Uterus (tissue), 4 donors: ENCODE measurements around the gene LSP1. TPM values are rescaled to one million over a fixed set of nuclear protein-coding genes. Genes with fewer than 3 reads are reported as not detected.

ENCODE experiments used
- DNase-seq, 2 donors: peaks; one replicate each; pipeline ENCODE4 v3.0.0-alpha.2; 2019 to 2020
- H3K27ac ChIP-seq, 2 donors: fragments of 200-600 bp; sonication (generic); 1 replicate in 1 of 2; 2 replicates in 1 of 2; pipeline ENCODE4 v1.5.1; 2016 to 2018
- H3K27me3 ChIP-seq, 2 donors: fragments of 200-600 bp; sonication (generic); one replicate each; pipeline ENCODE4 v1.5.1; 2018 to 2019; ENCODE audit warnings: control low read depth in 1 of 2
- H3K36me3 ChIP-seq, 2 donors: fragments of 200-600 bp; sonication (generic); one replicate each; pipeline ENCODE4 v1.5.1; 2019; ENCODE audit warnings: control low read depth in 1 of 2
- H3K4me1 ChIP-seq, 2 donors: fragments of 200-600 bp; sonication (generic); one replicate each; pipeline ENCODE4 v1.5.1; 2018 to 2019; ENCODE audit warnings: control low read depth in 1 of 2
- H3K4me3 ChIP-seq, 2 donors: fragments of 200-600 bp; sonication (generic); 1 replicate in 1 of 2; 2 replicates in 1 of 2; pipeline ENCODE4 v1.5.1; 2018 to 2019; ENCODE audit warnings: mild to moderate bottlenecking in 1 of 2
- H3K9me3 ChIP-seq, 2 donors: fragments of 200-600 bp; sonication (generic); one replicate each; pipeline ENCODE4 v1.5.1; 2019; ENCODE audit warnings: control low read depth in 1 of 2
- CTCF ChIP-seq, 4 experiments: fragments of 200-600 bp in 2 of 4; fragments of 450-650 bp in 2 of 4; sonication (generic) in 2 of 4; IDR thresholded peaks; one replicate each; pipeline ENCODE4 v1.5.1; 2016 to 2019; ENCODE audit warnings: antibody characterized with exemption in 4 of 4, mild to moderate bottlenecking in 2 of 4, moderate library complexity in 1 of 4
- POLR2A ChIP-seq, 2 donors: fragments of 450-650 bp; IDR thresholded peaks; one replicate each; pipeline ENCODE4 v1.6.1; 2016; ENCODE audit warnings: antibody characterized with exemption in 2 of 2, mild to moderate bottlenecking in 1 of 2, moderate library complexity in 1 of 2
- intact Hi-C: fragments of 100-400 bp; cut with DNase I; formaldehyde crosslinking; loops from one replicate; pipeline ENCODE4 v1.15.1; 2023; ENCODE audit warnings: low total_unique reads
- total RNA-seq, 4 donors: library from RNA; depleted of rRNA in 3 of 4; stranded (reverse); fragments of >200 nt in 3 of 4; gene quantifications; one replicate each; pipeline versions ENCODE4 v1.1.0 to v1.2.4, GENCODE V29; 2014 to 2023
- donor health status: DM: yes; HTN: yes; CAD: no.

LSP1 gene
- total RNA-seq, 4 donors from 2014 or later: 11.2 to 112 (median 25.1) TPM

DNA sequence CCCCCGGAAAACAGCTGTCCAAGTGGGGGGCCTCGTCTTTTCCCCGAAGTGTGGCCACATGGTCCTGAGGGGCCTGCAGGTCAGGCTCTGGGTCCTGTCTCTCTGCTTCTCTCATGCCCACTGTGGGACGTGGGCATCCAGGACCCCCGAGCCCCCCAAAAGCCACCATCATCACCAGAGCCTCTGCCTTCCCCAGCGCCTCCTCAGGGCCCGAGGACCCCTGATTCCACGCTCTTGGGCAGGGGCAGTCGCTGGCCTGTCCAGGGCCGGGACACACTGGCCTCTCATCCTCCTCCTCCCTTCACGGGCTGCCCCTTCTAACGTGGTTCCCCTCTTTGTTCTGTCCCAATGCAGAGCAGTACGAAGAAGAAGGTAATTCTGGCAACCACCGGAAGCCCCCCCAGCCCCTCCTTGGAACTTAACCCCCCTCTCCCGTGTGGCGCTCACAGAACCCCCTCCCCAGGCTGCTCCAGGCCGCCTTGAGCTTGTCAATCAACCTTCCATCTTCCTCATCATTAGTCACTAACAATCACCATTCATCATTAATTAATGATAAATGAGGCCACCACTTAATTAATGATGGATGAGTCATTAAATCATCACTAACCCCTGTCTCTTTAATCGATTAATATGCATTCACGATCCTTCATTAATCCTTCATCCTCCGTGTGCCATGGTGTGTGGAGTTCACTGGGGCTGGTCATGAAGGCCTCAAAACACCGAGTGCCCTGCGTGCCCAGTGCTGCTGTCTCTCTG lies 70.5 kb downstream of the LSP1 start:
- no peak for TF ChIP-seq POLR2A (IDR thresholded peaks at IDR 0.05)
- no peak for TF ChIP-seq CTCF (IDR thresholded peaks at IDR 0.05)
- H3K27me3 ChIP-seq: no peaks in the 10 kb centered on the region
- no peaks in the 10 kb centered on the region for H3K36me3 ChIP-seq
- H3K9me3 ChIP-seq: no peaks in the 10 kb centered on the region
- no peaks in the 10 kb centered on the region for H3K4me1 ChIP-seq
- no peak for DNase-seq
- H3K27ac ChIP-seq: peak overlapping the region in 1 of 2 donors; percentile 84
- intact Hi-C loops: no loop called here
- H3K4me3 ChIP-seq: no peak overlapping the region

GRCh38 chr11:1924181-1924580 lies 71.3 kb downstream of the LSP1 start:
- DNase-seq: peak in 1 of 2 donors; percentile 24
- Histone ChIP-seq H3K9me3 (no peaks in the 10 kb centered on the region), H3K27ac (peak overlapping the region in 1 of 2 donors; percentile 15), H3K4me3 (no peak overlapping the region), H3K36me3 (no peaks in the 10 kb centered on the region), H3K27me3 (no peaks in the 10 kb centered on the region), H3K4me1 (no peaks in the 10 kb centered on the region)
- no peak for TF ChIP-seq CTCF (IDR thresholded peaks at IDR 0.05)
- TF ChIP-seq POLR2A (IDR thresholded peaks at IDR 0.05): no peak
- intact Hi-C loops: no loop called here

DNA sequence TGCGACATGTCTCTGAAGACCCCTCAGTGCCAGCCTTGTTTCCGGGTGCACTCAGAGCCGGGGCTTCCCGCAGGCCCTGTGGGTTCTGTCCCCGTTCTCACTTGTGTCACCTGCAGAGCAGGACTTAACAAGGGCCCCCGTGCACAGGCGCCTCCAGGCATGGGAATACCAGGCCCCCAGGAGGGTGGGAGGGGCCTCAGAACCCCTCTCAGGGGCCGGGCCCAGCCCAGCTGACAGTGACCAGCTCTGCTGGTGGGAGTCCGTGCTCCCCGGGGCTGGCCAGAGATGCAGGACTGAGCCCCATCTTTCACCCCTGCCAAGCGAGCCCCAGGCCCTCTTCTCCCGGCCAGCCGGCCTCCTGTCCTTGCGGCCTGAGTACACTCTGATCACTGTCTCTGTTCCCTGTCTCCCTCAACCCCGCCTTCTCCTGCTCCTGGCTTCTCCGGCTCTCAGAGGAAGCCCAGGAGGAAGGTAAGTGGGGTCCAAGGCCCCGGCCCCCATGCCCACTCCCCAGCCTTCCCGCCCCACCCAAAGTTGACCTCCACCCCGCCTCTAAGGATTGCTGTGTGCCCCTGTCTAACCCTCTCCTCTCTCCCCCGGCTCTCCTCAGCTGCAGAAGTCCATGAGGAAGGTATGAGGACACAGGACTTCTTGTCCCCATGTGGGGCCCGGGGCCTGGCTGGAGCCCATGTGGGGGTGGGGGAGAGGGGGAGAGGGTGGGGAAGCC lies 71.9 kb downstream of the LSP1 start:
- no peak for TF ChIP-seq CTCF (IDR thresholded peaks at IDR 0.05)
- TF ChIP-seq POLR2A (IDR thresholded peaks at IDR 0.05): no peak
- Histone ChIP-seq H3K4me3 (no peak overlapping the region), H3K27me3 (no peaks in the 10 kb centered on the region), H3K9me3 (no peaks in the 10 kb centered on the region), H3K4me1 (no peaks in the 10 kb centered on the region), H3K36me3 (no peaks in the 10 kb centered on the region), H3K27ac (peak overlapping the region in 1 of 2 donors; percentile 15)
- intact Hi-C loops: no loop called here
- DNase-seq: no peak

- TF ChIP-seq CTCF (IDR thresholded peaks at IDR 0.05) (no peak), POLR2A (IDR thresholded peaks at IDR 0.05) (no peak)
- Histone ChIP-seq H3K27me3 (no peaks in the 10 kb centered on the region), H3K9me3 (no peaks in the 10 kb centered on the region), H3K4me3 (no peak overlapping the region), H3K4me1 (no peaks in the 10 kb centered on the region), H3K36me3 (no peaks in the 10 kb centered on the region), H3K27ac (no peak overlapping the region)
- intact Hi-C loops: no loop called here
- DNase-seq: no peak
Measured at GRCh38 chr11:1925373-1926155, 72.7 kb downstream of the LSP1 start.
